Stimulated activated CD4-positive, alpha-beta T cell treated with anti-CD3 and anti-CD28 coated beads, TNF-alpha, amount 100 ng/mL, for 1 hour (primary cell): ENCODE results near the gene IQCF5.
"Not testable (repeated sequence)": the region's sequence is repeated elsewhere in the genome, so short reads cannot be mapped to it uniquely, and the experiment has no call there.

Source experiments
- DNase-seq, 3 donors: peaks; one replicate each; pipeline ENCODE4 v3.0.0-alpha.2; 2020; ENCODE audit warnings: low read depth in 3 of 3, low spot score in 1 of 3

The IQCF5 gene

DNA sequence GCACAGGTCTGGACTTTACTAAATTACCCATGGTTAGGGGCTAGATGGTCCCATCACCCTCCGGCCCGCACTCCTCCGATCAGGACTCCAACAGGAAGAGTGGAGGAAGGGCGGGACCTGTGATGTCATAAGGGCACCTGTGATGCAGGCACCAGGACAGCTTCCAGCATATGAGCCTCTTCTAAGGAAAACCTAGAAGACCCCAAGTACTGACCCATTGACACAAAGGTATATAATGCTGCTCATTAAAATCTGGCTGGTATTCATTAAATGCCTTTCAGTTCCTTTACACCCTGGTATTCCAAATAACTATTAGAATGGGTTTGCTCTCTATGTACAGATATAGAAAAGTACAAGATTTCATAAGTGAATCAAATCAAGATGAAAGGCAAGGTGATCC is at the start of gene IQCF5:
Gene IQCF5, minus strand, starts transcription at position 101 of the 400 bp plus-strand sequence. Its CDS starts 70 bp downstream, at position 31.
- no peak for DNase-seq

DNA sequence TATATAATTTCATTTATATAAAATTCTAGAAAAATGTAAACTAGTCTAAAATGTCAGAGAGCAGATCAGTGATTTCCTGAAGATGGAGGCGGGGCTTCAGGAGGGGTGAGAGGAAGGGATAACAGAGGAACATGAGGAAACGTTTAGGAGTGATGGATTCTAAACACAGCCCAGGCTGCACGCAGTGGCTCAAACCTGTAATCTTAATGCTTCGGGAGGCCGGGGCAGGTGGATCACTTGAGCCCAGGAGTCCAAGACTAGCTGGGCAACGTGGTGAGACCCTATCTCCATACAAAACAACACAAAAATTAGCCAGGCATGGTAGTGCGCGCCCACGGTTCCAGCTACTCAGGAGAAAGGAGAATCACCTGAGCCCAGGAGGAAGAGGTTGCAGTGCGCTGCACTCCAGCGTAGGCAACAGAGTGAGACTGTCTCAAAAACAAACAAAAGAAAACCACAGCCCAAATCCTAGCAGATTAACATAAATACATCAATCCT is 45.7 kb upstream of the IQCF5 start:
- no peak for DNase-seq

DNA sequence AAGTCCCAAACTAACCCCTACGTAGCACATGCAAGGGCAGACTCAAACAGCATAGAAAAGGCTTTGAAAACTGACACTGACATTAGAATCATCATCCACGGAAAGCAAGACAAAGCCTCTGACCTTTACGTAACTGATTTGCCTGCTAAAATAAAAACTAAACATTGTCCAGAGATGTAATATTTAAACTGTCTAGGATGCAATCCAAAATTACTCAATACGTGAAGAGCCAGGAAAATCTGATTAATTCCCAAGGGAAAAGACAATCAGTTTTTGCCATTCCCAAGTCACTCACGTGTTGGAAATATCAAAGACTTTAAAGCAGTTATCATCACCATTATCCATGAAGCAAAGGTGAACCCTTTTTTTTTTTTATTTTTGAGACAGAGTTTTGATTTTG is 41.0 kb upstream of the IQCF5 start:
- DNase-seq, result no peak

DNA sequence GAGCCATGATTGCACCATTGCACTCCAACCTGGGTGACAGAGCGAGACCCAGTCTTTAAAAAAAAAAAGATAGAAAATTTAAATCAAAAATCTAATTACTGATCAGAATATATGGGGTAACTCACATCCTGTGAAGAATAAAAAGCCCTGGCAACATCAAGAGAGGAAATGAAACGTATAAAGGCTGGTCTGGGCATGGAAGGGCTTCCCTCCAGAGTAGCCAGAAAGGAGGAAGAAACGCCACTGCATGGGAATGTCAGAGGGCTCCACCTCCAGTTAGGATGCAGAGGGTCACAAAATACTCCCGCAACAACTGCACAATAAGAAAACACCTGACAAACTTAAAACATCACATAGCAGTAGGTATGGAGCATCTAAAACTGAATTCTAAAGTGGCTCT is 32.6 kb upstream of the IQCF5 start:
- DNase-seq, result no peak

DNA sequence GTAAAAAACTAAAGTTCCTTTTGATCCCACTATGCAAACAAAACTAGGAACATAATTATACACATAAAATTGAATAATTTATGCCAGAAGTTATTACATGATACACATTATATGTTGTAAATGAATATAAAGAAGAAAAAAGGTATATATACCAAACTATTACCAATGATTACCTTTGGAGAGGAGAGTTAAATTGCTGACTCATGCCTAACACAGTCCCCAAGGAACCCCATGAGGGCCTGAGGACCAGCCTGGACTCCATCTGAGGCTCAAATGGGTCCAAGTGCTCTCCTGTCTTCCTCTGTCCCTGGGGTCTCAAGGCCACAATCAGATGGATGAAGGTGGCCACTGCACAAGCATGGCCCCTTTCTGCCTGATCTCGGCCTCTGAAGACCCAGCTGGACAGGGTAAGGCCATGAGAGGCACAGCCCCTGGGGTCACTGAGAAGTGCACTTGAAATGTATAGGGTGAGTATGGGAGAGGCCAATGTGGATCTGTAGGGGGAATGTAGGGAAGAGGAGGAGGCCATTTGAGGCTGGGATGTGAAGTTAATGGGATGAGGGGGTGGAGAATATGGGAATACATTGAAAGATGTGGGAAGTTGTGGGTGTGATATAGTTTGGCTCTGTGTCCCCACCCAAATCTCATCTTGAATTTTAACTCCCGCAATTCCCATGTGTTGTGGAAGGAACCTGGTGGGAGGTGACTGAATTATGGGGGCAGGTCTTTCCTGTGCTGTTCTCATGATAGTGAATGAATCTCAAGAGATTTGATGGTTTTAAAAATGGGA is 28.8 kb upstream of the IQCF5 start:
- no peak for DNase-seq

DNA sequence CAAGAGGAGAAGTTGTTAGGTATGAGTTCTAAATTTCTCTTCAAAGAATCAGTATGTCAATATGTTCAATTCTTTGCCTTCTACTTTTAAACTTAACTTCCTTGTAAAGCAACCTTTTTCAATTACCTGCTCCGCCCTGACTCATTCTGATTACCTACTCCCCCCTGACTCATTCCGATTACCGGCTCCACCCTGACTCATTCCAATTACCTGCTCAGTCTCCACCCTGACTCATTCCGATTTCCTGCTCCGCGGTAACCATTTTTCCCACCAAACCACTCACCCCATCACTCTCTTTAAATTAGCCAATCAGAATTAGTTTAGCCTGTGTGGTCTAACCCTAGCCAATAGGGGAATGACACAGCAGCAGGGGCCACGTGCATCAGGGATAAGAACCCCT is 27.0 kb upstream of the IQCF5 start:
- not testable (repeated sequence) for DNase-seq

DNA sequence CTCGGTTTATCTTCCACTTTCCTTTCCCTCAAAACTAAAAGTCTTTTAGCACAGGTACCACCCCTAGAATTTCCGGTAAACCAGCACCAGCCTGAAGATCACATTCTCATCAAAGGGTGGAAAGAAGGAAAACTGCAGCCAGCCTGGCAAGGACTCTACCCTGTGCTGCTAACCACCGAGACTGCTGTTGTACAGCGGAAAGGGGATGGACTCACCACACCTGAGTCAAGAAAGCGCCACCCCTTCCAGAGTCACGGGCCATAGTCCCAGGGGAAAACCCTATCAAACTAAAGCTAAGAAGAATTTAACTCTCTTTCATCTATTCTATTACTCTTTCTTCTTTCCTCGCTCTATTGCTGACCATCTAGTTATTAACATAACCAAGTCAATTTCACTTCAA is 24.6 kb upstream of the IQCF5 start:
- DNase-seq, result not testable (repeated sequence)

DNA sequence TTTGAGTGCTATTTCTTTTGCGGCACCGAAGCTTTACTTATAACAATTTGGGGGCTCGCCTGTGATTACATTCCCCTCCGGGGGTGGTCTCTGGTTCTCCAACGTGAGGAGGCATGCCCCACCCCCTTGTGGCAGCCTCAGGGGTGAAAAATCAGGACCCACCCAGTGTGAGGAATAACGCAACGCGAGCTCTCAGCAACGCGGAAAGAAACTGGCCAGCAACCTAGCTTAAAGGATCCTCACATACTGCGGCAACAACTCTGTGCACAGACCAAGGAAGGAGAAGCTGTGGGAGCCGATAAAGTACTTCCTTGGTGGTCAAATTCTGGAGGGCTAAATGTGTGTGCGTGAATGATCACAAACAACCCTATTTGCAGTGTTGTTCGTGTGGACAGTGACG is 22.0 kb upstream of the IQCF5 start:
- DNase-seq, result no peak

DNA sequence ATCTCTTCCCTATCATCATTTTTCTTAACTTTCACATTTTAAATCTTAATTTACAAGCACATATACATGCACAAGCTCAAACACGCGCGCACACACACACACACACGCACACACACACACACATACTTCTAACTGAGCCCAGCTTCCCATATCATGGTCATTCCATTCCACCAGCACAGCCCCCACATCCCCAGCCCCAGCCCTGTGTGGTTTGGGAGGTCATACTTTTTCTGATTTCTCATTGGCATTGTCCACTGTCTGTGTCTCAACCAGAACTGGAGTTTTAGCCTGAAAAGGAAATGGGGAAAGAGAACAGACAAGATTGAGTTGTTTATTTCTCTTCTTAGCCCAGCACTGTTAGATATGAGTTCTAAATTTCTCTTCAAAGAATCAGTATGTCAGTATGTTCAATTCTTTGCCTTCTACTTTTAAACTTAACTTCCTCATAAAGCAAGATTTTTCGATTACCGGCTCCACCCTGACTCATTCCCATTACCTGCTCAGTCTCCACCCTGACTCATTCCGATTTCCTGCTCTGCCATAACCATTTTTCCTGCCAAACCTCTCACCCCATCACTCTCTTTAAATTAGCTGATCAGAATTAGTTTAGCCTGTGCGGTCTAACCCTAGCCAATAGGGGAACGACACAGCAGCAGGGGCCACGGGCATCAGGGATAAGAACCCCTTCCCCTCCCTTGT is 21.4 kb upstream of the IQCF5 start:
- no peak for DNase-seq

DNA sequence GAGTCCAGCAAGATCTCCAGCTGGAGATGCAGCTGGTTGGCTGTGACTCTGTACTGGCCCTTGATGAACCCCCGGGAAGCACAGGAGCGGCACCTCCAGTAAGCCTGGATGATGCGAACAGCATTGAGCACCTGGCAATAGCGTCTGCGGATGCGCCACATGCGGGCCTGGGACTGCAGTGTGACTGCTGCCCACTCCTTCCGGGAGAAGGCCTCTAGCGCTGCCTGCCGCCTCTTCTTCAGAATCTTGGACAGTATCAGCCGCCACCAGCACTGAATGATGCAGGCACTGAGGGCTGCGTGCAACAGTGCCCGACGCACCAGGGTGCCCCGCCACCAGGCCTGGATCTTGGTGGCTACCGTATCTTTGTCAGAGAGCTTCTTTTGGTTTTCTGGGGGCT is 19.5 kb upstream of the IQCF5 start:
- DNase-seq, result no peak

DNA sequence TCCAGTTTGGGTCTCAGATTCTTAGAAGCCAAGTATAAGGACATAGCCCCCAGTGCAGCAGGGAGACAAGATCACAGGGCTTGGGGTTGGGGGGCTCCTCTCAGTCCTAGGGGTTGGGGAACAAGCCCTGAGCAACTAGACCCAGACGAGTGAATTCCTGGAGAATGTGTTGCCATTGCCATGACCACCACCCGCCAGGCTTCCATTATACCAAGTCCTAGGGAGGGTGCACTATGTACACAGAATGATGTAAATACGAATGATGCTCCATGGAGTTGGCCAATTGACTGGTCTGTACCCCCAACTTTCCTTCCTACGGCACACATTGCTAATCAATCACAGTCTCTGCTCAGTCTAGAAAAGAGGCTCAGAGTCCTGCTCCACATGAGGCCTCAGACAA is 19.0 kb upstream of the IQCF5 start:
- no peak for DNase-seq

DNA sequence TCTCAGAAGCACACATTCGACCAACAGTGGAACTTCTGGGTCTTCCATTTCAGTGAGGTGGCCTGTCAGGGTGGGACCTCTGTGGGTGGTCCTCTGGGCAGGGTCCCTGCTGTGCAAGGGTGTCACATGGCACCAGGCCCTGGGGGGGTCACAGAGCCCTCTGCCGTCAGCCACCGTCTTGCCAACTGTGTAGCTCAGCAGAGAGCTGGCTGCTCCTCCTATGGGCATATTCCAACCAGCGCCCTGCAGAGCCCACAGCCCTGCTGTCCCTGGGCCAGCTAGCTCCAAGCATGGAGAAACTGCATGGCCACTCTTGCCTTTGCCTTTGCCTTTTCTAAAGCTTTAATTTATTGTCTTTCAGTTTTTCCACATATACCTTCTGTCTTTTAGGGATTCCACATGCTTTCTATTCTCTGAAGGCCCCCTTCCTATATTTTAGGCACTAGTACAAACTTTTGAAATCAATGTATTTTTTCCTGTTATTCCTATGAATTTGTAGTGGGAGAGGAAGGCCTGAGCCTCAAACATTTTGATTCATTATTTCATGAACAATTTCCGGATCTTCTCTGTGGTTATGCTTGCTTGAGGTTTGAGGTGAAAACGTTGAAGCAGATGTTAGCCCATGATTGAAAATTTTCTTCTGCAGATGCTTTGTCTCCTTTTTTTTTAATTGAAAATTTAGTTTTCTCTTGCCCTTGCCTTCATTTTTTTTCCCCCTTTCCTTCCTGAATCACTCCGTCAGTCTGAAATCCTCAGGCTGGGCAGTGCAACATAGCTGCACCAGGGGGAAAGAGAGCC is 16.0 kb upstream of the IQCF5 start:
- no peak for DNase-seq

DNA sequence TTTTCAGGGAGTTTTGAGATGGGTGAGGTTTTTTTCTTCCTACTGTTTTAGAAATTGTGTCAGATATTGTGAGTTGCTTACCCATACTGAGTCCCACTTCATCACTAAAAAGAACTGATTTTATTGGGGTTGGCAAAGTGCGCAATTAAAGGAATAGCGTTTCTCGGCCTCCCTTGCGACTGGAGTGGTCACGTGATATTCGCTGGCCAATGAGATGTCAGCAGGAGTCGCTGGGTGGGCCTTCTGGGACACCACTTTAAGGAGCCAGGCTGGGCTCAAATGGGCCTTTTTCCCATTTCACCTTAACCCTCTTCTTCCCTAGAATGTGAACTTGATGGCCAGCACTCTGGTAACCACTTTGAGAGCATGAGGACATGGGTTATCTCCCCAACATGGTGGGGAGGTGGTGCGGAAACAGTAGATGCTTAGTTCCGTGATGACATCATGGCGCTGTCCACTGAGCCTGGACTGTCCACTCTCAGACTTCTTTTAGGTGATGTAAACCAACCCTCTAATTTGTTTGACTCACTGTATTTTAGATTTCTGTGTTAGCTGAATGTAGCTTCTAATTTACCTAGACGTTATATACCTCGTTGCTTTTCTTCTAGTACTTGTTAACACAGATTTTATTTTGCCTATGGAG is 13.2 kb upstream of the IQCF5 start:
- no peak for DNase-seq

DNA sequence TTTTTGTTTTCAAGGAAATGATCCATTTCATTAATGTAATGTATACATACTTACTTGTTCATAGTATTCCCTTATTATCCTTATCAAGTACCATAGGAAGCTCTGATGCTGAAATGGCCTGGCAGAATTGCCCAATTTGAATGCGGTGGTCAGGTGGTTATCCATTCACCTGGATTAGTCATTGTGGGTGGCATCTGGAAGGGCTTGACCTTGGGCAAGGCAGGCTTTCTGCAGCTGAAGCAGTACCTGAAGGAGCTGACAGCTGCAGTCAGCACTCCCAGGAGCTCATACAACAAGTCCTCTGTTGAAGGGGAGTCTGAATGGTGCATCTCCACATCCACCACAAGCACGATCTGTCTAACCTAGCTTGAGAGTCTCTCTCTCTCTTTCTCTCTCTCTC is 12.2 kb upstream of the IQCF5 start:
- DNase-seq, result no peak

DNA sequence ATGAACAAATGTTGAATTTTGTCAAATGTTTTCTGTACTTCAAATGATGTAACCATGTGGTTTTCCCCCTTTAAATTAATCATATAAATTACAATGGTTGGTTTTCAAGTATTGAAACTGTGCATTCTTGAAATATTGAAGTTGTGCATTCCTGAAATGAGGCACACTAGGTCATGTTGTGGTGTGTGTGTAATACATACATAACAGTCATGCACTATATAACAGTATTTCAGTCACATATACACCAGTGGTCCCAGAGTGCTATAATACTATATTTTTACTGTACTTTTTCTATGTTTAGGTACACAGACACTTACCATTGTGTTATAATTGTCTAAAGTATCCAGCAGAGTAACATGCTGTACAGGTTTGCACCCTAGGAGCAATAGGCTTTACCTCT is 11.0 kb upstream of the IQCF5 start:
- DNase-seq, result no peak

DNA sequence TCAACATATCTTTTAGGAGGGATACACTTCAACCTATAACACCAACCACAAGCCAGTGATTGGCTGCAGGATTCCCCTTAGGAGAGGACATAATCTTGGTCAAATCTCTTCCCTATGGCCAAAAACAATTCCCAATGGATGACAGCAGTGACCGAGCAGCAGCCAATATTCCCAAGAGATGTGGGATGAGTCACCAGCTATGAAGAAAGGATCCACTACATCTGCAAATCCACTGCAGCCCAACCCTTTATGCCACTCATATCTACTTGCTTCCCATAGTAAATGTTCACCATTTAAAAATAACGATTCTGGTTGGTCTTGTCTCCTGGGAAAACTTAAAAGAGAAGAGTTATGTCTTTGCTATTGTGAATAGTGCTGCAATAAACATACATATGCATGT is 4.5 kb upstream of the IQCF5 start:
- DNase-seq, result no peak

DNA sequence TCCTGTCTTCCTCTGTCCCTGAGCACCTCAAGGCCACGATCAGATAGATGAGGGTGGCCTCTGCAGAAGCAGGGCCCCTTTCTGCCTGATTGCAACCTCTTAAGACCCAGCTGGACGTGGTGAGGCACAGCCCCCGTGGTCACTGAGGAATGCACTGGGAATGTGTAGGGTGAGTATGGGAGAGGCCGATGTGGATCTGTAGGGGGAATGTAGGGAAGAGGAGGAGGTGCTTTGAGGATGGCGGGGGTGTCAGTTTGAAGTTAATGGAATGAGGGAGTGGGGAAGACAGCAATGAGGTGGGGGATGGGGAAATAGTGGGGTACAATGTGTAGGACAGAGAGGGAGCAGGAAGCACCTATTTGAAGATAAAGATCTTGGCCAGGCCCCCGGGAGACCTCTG is 785 bp upstream of the IQCF5 start:
- DNase-seq, result no peak

DNA sequence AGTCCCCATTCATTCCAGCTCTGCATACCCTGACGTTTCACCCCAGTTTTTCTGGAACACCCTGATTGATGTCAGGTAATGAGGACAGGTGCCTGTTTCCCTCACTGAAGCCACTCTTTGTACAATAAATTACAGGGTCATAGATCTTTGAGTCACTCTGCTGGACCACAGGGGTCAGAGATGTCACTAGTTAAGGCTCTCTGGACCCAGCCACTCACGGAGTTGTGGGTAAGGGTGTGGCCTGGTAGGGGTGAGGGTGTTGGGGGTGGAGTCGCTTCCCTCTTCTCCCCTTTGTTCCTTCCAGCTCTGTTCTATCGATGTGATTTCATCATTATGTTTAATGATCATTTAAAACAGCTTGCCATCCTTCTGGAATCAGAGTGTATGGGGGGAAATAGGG is 512 bp downstream of the IQCF5 start:
- no peak for DNase-seq

DNA sequence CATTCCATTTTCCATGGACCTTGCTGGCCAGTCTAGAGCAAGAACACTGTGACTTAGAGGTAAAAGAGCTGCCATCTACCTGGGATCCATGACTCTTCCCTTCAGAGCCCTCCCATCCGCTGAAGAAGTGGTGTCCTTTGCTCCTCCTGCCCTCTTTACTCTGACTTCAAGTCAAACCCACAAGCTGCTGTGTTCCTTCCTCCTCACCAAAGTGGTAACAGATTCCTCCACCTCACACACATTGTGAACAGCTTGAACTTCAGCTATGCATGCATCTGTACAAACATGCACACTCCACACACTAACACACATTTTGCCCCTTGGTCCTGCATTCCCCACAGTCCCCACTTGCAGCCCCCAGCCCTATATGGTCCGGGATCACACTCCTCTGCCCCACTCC is 990 bp downstream of the IQCF5 start:
- DNase-seq, result no peak

DNA sequence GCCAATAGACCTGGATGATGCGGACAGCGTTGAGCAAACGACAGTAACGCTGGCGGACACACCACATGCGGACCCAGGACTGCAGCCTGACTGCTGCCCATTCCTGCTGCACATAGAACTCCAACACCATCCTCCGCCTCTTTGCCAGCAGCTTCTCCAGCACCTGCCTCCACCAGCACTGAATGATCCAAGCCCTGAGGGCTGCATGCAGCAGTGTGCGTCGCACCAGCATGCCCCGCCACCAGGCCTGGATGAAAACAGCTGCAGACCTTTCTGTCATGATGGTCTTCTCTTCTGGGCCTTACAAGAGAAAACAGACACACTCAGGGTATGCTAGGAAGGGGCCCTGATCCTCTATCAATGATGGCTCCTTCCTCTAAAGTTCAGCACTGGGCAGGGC is 1.5 kb downstream of the IQCF5 start:
- no peak for DNase-seq

DNA sequence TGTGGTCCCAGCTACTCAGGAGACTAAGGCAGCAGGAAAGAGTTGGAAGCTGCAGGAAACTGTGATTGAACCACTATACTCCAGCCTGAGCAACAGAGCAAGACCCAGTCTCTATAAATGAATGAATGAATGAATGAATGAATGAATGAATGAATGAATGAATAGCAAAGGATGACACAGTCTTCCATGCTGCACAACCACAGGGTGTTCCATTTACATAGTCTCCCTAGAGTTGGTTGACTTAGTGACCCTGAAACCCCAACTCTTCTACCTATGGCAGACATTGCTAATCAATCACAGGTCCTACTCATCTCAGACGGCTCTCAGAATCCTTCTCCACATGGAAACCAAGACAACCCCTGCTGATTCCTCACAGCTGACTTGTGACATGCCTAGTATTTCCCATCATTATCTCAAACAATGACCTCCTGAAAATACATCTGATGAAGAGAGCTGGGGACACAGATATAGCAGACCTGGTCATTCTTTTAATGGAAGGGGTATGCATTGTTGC is 2.1 kb downstream of the IQCF5 start:
- DNase-seq, result no peak
